HCT116 (cell line): ENCODE results near the gene ENOX1. TPM values are rescaled to one million over a fixed set of nuclear protein-coding genes. Genes with fewer than 3 reads are reported as not detected.

ENCODE experiments used
- ATAC-seq: fragments of 200-7000 bp; cut with Tn5 transposase; 2 replicates; pipeline ENCODE4 v1.9.1; 2020; ENCODE audit warnings: mild to moderate bottlenecking, moderate library complexity
- BruUV-seq: library from RNA; stranded (reverse); fragments of 400-500 nt; replicated peaks from 2 replicates; lab custom pipeline; 2021; lab: Mats Ljungman, UMichigan
- CTCF ChIA-PET: fragments of 300-600 bp; sonication (Branson Sonifier 250); formaldehyde crosslinking; loops from one replicate; lab custom pipeline; 2021; ENCODE audit warnings: antibody characterized with exemption; lab: Charles Lee
- POLR2A ChIA-PET: fragments of 300-600, 350-600 bp; sonication (Branson Sonifier 250); formaldehyde crosslinking; loops from one replicate; lab custom pipeline; 2021; ENCODE audit warnings: antibody characterized with exemption; lab: Charles Lee
- RAD21 ChIA-PET, 2 experiments: fragments of 300-600 bp; sonication (Branson Sonifier 250); formaldehyde crosslinking; loops; one replicate each; lab custom pipeline; 2023; ENCODE audit warnings: low total read pairs in 2 of 2; ENCODE audit not compliant: uncharacterized antibody in 2 of 2, unreplicated experiment in 2 of 2, low non-redundant PET in 1 of 2; lab: Charles Lee
- DNase-seq: peaks from one replicate; pipeline ENCODE4 v3.0.0-alpha.2; 2010; ENCODE audit warnings: low read depth, low spot score
- H2AFZ ChIP-seq: fragments of 200-600 bp; shearing (Covaris generic), sonication (generic); 2 replicates; pipeline ENCODE4 v1.6.1; 2017; ENCODE audit warnings: low read depth, mixed run types, mixed read lengths, antibody characterized with exemption, low read length; ENCODE audit not compliant: poor library complexity, severe bottlenecking
- H3K27ac ChIP-seq: 2 replicates; pipeline ENCODE4 v1.5.1; 2012; ENCODE audit warnings: low read depth, low read length
- H3K27me3 ChIP-seq: fragments of 200-600 bp; sonication (generic); 2 replicates; pipeline ENCODE4 v1.6.1; 2016; ENCODE audit warnings: mixed run types, low read length, mixed read lengths; ENCODE audit not compliant: insufficient read depth
- H3K36me3 ChIP-seq, 2 experiments: fragments of 200-500 bp in 1 of 2; fragments of 200-600 bp in 1 of 2; sonication (Bioruptor generic) in 1 of 2; sonication (generic) in 1 of 2; 2 replicates each; pipeline versions ENCODE4 v1.5.1 to v1.6.1; 2014 to 2016; ENCODE audit warnings: low read length in 2 of 2, inconsistent platforms in 1 of 2, mixed read lengths in 1 of 2, mixed run types in 1 of 2; ENCODE audit not compliant: insufficient read depth in 2 of 2, control insufficient read depth in 1 of 2
- H3K4me1 ChIP-seq, 2 experiments: fragments of 200-600 bp in 1 of 2; sonication (generic) in 1 of 2; 2 replicates each; pipeline versions ENCODE4 v1.5.1 to v1.6.1; 2012 to 2017; ENCODE audit warnings: low read length in 2 of 2, inconsistent platforms in 1 of 2, mild to moderate bottlenecking in 1 of 2, mixed read lengths in 1 of 2, mixed run types in 1 of 2, moderate library complexity in 1 of 2; ENCODE audit not compliant: insufficient read depth in 2 of 2, control insufficient read depth in 1 of 2
- H3K4me2 ChIP-seq: fragments of 200-600 bp; sonication (generic); 2 replicates; pipeline ENCODE4 v1.6.1; 2017; ENCODE audit warnings: mixed run types, low read length, mixed read lengths
- H3K4me3 ChIP-seq, 2 experiments: fragments of 200-600 bp in 1 of 2; sonication (generic) in 1 of 2; replicated peaks in 1 of 2; 2 replicates each; pipeline ENCODE4 v1.5.1; 2011 to 2016; ENCODE audit warnings: low read length in 2 of 2, control low read depth in 1 of 2, low read depth in 1 of 2, mild to moderate bottlenecking in 1 of 2, mixed read lengths in 1 of 2, mixed run types in 1 of 2
- H3K79me2 ChIP-seq: fragments of 200-600 bp; sonication (generic); 2 replicates; pipeline ENCODE4 v1.6.1; 2017; ENCODE audit warnings: mild to moderate bottlenecking, mixed run types, low read length, moderate library complexity, mixed read lengths; ENCODE audit not compliant: insufficient read depth
- H3K9ac ChIP-seq: fragments of 200-600 bp; sonication (generic); 2 replicates; pipeline ENCODE4 v1.6.1; 2016; ENCODE audit warnings: low read length, mixed read lengths
- H3K9me2 ChIP-seq: fragments of 200-600 bp; sonication (generic), shearing (Covaris generic); 2 replicates; pipeline ENCODE4 v1.6.1; 2017; ENCODE audit warnings: mixed run types, mild to moderate bottlenecking, moderate library complexity; ENCODE audit not compliant: insufficient read depth
- H3K9me3 ChIP-seq, 2 experiments: fragments of 200-500 bp in 1 of 2; fragments of 200-600 bp in 1 of 2; sonication (Bioruptor generic) in 1 of 2; sonication (generic) in 1 of 2; 2 replicates each; pipeline ENCODE4 v1.6.1; 2014 to 2017; ENCODE audit warnings: low read length in 2 of 2, mixed read lengths in 2 of 2, inconsistent platforms in 1 of 2, low read depth in 1 of 2, mild to moderate bottlenecking in 1 of 2, mixed run types in 1 of 2, moderate library complexity in 1 of 2; ENCODE audit not compliant: control insufficient read depth in 1 of 2, insufficient read depth in 1 of 2
- H4K20me1 ChIP-seq: fragments of 200-600 bp; sonication (generic), shearing (Covaris generic); 2 replicates; pipeline ENCODE4 v1.6.1; 2017; ENCODE audit warnings: mixed run types, mild to moderate bottlenecking, moderate library complexity; ENCODE audit not compliant: insufficient read depth
- CBX3 ChIP-seq: IDR thresholded peaks from 2 replicates; pipeline ENCODE4 v1.6.1; 2012; ENCODE audit warnings: low read depth
- CEBPB ChIP-seq: IDR thresholded peaks from 2 replicates; pipeline ENCODE4 v1.6.1; 2012; ENCODE audit warnings: low read depth
- EGR1 ChIP-seq: IDR thresholded peaks from 2 replicates; pipeline ENCODE4 v1.6.1; 2012; ENCODE audit warnings: low read depth
- EZH2 ChIP-seq: fragments of 200-600 bp; sonication (generic); IDR thresholded peaks from 2 replicates; pipeline ENCODE4 v1.6.1; 2017; ENCODE audit warnings: antibody characterized with exemption, mixed run types
- EZH2phosphoT487 ChIP-seq: fragments of 200-600 bp; IDR thresholded peaks from 2 replicates; pipeline ENCODE4 v1.6.1; 2018; ENCODE audit warnings: antibody characterized with exemption, borderline replicate concordance
- JUND ChIP-seq: IDR thresholded peaks from 2 replicates; pipeline ENCODE4 v1.6.1; 2012
- MAX ChIP-seq: IDR thresholded peaks from 2 replicates; pipeline ENCODE4 v1.6.1; 2012
- POLR2A ChIP-seq: IDR thresholded peaks from 2 replicates; pipeline ENCODE4 v1.7.0; 2011; ENCODE audit warnings: borderline replicate concordance; ENCODE audit not compliant: insufficient read depth, insufficient read length; ENCODE audit errors: extremely low read depth
- POLR2AphosphoS5 ChIP-seq: IDR thresholded peaks from 2 replicates; pipeline ENCODE4 v1.6.1; 2011; ENCODE audit warnings: mild to moderate bottlenecking, low read depth, low read length, moderate library complexity
- RAD21 ChIP-seq: IDR thresholded peaks from 2 replicates; pipeline ENCODE4 v1.6.1; 2012; ENCODE audit warnings: low read depth, mild to moderate bottlenecking
- SIN3A ChIP-seq: IDR thresholded peaks from 2 replicates; pipeline ENCODE4 v1.6.1; 2012; ENCODE audit warnings: low read depth
- SRF ChIP-seq: IDR thresholded peaks from 2 replicates; pipeline ENCODE4 v1.6.1; 2012; ENCODE audit warnings: low read depth
- TCF7L2 ChIP-seq: IDR thresholded peaks from 2 replicates; pipeline ENCODE4 v1.7.0; 2011; ENCODE audit warnings: borderline replicate concordance, inconsistent platforms; ENCODE audit not compliant: insufficient read depth, insufficient read length; ENCODE audit errors: extremely low read depth
- YY1 ChIP-seq: IDR thresholded peaks from 2 replicates; pipeline ENCODE4 v1.6.1; 2011; ENCODE audit warnings: low read length, low read depth, moderate library complexity, mild to moderate bottlenecking; ENCODE audit not compliant: insufficient replicate concordance; ENCODE audit errors: extremely low read depth
- ZBTB33 ChIP-seq: IDR thresholded peaks from 2 replicates; pipeline ENCODE4 v1.6.1; 2011; ENCODE audit warnings: mild to moderate bottlenecking, low read length, moderate library complexity; ENCODE audit not compliant: insufficient replicate concordance; ENCODE audit errors: extremely low read depth
- ZFX ChIP-seq: fragments of 450-650 bp; IDR thresholded peaks from 2 replicates; pipeline ENCODE4 v1.6.1; 2017
- ZNF274 ChIP-seq: fragments of 200-500 bp; sonication (Bioruptor generic); IDR thresholded peaks from 2 replicates; pipeline ENCODE4 v1.6.1; 2014; ENCODE audit warnings: mild to moderate bottlenecking, low read depth, low read length, inconsistent platforms
- intact Hi-C: fragments of 100-400 bp; cut with micrococcal nuclease; formaldehyde crosslinking; loops from 2 replicates; pipeline ENCODE4 v1.10.0; 2022
- total RNA-seq: library from RNA; stranded (reverse); gene quantifications from one replicate; pipeline ENCODE4 v1.2.1, GENCODE V29; 2021; ENCODE audit not compliant: unreplicated experiment
- TF ChIP-seq, protein P1 (sequence below): IDR thresholded peaks from 2 replicates; pipeline ENCODE4 v1.6.1; 2012
- TF ChIP-seq, protein P2 (sequence below): IDR thresholded peaks from 2 replicates; pipeline ENCODE4 v1.6.1; 2012; ENCODE audit warnings: low read depth

ENOX1 gene
- total RNA-seq, 1 experiment from 2014 or later = 4.5 TPM

DNA sequence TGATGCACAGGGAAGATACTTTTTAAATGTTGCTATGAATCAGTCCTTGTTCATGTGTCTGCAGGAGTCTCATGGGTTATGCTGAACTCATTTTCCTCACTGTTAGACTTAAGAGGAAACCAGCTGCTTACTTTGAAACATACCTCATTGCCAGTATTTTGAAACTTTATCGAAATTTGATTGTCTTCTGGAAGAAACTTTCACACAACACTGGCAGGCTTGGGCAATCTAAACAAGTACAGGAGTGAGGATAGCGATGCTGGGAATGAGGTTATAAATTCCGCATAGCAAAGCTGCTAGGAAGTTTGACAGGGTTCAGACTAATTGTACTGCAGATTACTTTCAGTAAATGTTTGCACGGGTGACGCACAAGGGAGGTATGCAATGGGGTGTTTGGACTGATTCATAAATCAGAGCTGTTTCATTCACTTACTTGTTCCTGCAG, 517.7 kb downstream of the ENOX1 start:
- Histone ChIP-seq H2AFZ (no peak overlapping the region), H3K27ac (no peak overlapping the region), H3K79me2 (no peaks in the 10 kb centered on the region), H3K4me1 (no peaks in the 10 kb centered on the region), H3K36me3 (no peaks in the 10 kb centered on the region), H3K4me3 (no peak overlapping the region), H3K27me3 (no peaks in the 10 kb centered on the region; the same call in 1 of the 2 replicates), H3K9me2 (no peaks in the 10 kb centered on the region), H3K4me2 (no peak overlapping the region), H3K9me3 (no peaks in the 10 kb centered on the region), H3K9ac (no peak overlapping the region), H4K20me1 (no peaks in the 10 kb centered on the region)
- ChIA-PET POLR2A (no interaction called here), RAD21 (no interaction called here), CTCF (no interaction called here)
- intact Hi-C loops = no loop called here
- no peak for TF ChIP-seq JUND
- no peak for TF ChIP-seq ZFX
- TF ChIP-seq CEBPB = no peak
- no peak for TF ChIP-seq TCF7L2
- TF ChIP-seq ZNF274 = no peak
- TF ChIP-seq EZH2phosphoT487 = no peak
- no peak for TF ChIP-seq SRF
- TF ChIP-seq, protein P1, sequence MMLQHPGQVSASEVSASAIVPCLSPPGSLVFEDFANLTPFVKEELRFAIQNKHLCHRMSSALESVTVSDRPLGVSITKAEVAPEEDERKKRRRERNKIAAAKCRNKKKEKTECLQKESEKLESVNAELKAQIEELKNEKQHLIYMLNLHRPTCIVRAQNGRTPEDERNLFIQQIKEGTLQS = no peak
- TF ChIP-seq MAX = no peak
- no peak for TF ChIP-seq YY1
- no peak for TF ChIP-seq POLR2AphosphoS5
- TF ChIP-seq SIN3A = no peak
- TF ChIP-seq RAD21 = no peak
- no peak for TF ChIP-seq EGR1
- TF ChIP-seq, protein P2, sequence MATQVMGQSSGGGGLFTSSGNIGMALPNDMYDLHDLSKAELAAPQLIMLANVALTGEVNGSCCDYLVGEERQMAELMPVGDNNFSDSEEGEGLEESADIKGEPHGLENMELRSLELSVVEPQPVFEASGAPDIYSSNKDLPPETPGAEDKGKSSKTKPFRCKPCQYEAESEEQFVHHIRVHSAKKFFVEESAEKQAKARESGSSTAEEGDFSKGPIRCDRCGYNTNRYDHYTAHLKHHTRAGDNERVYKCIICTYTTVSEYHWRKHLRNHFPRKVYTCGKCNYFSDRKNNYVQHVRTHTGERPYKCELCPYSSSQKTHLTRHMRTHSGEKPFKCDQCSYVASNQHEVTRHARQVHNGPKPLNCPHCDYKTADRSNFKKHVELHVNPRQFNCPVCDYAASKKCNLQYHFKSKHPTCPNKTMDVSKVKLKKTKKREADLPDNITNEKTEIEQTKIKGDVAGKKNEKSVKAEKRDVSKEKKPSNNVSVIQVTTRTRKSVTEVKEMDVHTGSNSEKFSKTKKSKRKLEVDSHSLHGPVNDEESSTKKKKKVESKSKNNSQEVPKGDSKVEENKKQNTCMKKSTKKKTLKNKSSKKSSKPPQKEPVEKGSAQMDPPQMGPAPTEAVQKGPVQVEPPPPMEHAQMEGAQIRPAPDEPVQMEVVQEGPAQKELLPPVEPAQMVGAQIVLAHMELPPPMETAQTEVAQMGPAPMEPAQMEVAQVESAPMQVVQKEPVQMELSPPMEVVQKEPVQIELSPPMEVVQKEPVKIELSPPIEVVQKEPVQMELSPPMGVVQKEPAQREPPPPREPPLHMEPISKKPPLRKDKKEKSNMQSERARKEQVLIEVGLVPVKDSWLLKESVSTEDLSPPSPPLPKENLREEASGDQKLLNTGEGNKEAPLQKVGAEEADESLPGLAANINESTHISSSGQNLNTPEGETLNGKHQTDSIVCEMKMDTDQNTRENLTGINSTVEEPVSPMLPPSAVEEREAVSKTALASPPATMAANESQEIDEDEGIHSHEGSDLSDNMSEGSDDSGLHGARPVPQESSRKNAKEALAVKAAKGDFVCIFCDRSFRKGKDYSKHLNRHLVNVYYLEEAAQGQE = no peak
- TF ChIP-seq ZBTB33 = no peak
- no peak for TF ChIP-seq POLR2A
- no peak for TF ChIP-seq EZH2
- TF ChIP-seq CBX3 = no peak
- no peak for ATAC-seq
- no TSS peak for BruUV-seq
- DNase-seq = no peak
